LoVo (cell line): ENCODE results near the gene CACNA1E.
"Not testable (repeated sequence)": the region's sequence is repeated elsewhere in the genome, so short reads cannot be mapped to it uniquely, and the experiment has no call there.

Experiments used
- DNase-seq: peaks from one replicate; pipeline ENCODE4 v3.0.0-alpha.2; 2016; ENCODE audit warnings: low spot score

The CACNA1E gene

GRCh38 chr1:181517181-181517875 is 34.0 kb downstream of the CACNA1E start:
- DNase-seq, result no peak

GRCh38 chr1:181518152-181518551 is 34.8 kb downstream of the CACNA1E start:
- no peak for DNase-seq

- DNase-seq, result no peak
These were observed 39.5 kb downstream of the CACNA1E start for GRCh38 chr1:181522864-181523263.

- DNase-seq, result no peak
These were observed 41.9 kb downstream of the CACNA1E start for GRCh38 chr1:181525104-181525721.

GRCh38 chr1:181528241-181528640 is 44.9 kb downstream of the CACNA1E start:
- DNase-seq, result not testable (repeated sequence)

- DNase-seq, result no peak
These were observed 48.1 kb downstream of the CACNA1E start for GRCh38 chr1:181531441-181531840.

- no peak for DNase-seq
These were observed 48.8 kb downstream of the CACNA1E start for GRCh38 chr1:181531951-181532600.

- no peak for DNase-seq
These were observed 55.5 kb downstream of the CACNA1E start for GRCh38 chr1:181538836-181539235.

GRCh38 chr1:181541458-181541857 is 58.1 kb downstream of the CACNA1E start:
- DNase-seq, result no peak

GRCh38 chr1:181541947-181542346 is 58.6 kb downstream of the CACNA1E start:
- no peak for DNase-seq

- DNase-seq, result not testable (repeated sequence)
These were observed 59.1 kb downstream of the CACNA1E start for GRCh38 chr1:181542406-181542805.

- no peak for DNase-seq
These were observed 62.1 kb downstream of the CACNA1E start for GRCh38 chr1:181545395-181545794.

- DNase-seq, result no peak
These were observed 65.2 kb downstream of the CACNA1E start for GRCh38 chr1:181548497-181548896.

GRCh38 chr1:181551249-181551648 is 67.9 kb downstream of the CACNA1E start:
- no peak for DNase-seq

- DNase-seq, result no peak
These were observed 68.4 kb downstream of the CACNA1E start for GRCh38 chr1:181551754-181552153.

GRCh38 chr1:181554465-181554864 is 71.1 kb downstream of the CACNA1E start:
- no peak for DNase-seq

GRCh38 chr1:181556631-181557030 is 73.3 kb downstream of the CACNA1E start:
- DNase-seq, result no peak

- DNase-seq, result no peak
These were observed 74.0 kb downstream of the CACNA1E start for GRCh38 chr1:181557313-181557712.

GRCh38 chr1:181558416-181558815 is 75.1 kb downstream of the CACNA1E start:
- no peak for DNase-seq

- DNase-seq, result no peak
These were observed 75.8 kb downstream of the CACNA1E start for GRCh38 chr1:181559142-181559541.

GRCh38 chr1:181562395-181562794 is 79.1 kb downstream of the CACNA1E start:
- DNase-seq, result no peak

GRCh38 chr1:181568736-181569135 is 85.4 kb downstream of the CACNA1E start:
- DNase-seq, result no peak

GRCh38 chr1:181577475-181577874 is 94.2 kb downstream of the CACNA1E start:
- DNase-seq, result no peak
